CD14-positive monocyte (primary cell): ENCODE data around the gene EVX2. TPM values are rescaled to one million over a fixed set of nuclear protein-coding genes. Genes with fewer than 3 reads are reported as not detected.

ENCODE experiments used
- DNase-seq, 3 donors: peaks; one replicate each; pipeline ENCODE4 v3.0.0-alpha.2; 2011 to 2022
- H2AFZ ChIP-seq: 2 replicates; pipeline ENCODE4 v1.6.0; 2012; ENCODE audit warnings: mild to moderate bottlenecking, low read depth, low read length, inconsistent platforms; ENCODE audit not compliant: insufficient read depth, poor library complexity, severe bottlenecking
- H3K27ac ChIP-seq, 2 donors: 1 replicate in 1 of 2; 2 replicates in 1 of 2; pipeline ENCODE4 v1.5.1; 2012 to 2013; ENCODE audit warnings: low read length in 2 of 2, control low read depth in 1 of 2, inconsistent platforms in 1 of 2, low read depth in 1 of 2, mild to moderate bottlenecking in 1 of 2
- H3K27me3 ChIP-seq, 2 donors: one replicate each; pipeline versions ENCODE4 v1.6.0 to v1.6.1; 2011 to 2013; ENCODE audit warnings: low read length in 2 of 2; ENCODE audit not compliant: control insufficient read depth in 2 of 2, insufficient read depth in 2 of 2
- H3K36me3 ChIP-seq, 2 donors: replicated peaks in 1 of 2; 1 replicate in 1 of 2; 2 replicates in 1 of 2; pipeline versions ENCODE4 v1.5.1 to v1.6.1; 2012 to 2013; ENCODE audit warnings: low read length in 2 of 2, control low read depth in 1 of 2, inconsistent platforms in 1 of 2, mild to moderate bottlenecking in 1 of 2; ENCODE audit not compliant: insufficient read depth in 2 of 2, control insufficient read depth in 1 of 2
- H3K4me1 ChIP-seq, 2 donors: 1 replicate in 1 of 2; 2 replicates in 1 of 2; pipeline versions ENCODE4 v1.5.1 to v1.6.1; 2012 to 2013; ENCODE audit warnings: low read length in 2 of 2, control low read depth in 1 of 2, inconsistent platforms in 1 of 2, mild to moderate bottlenecking in 1 of 2, moderate library complexity in 1 of 2; ENCODE audit not compliant: insufficient read depth in 2 of 2, control insufficient read depth in 1 of 2
- H3K4me2 ChIP-seq: replicated peaks from 2 replicates; pipeline ENCODE3; 2012; ENCODE audit warnings: low read length, moderate library complexity, mild to moderate bottlenecking; ENCODE audit not compliant: poor library complexity, severe bottlenecking; ENCODE audit errors: extremely low read depth
- H3K4me3 ChIP-seq, 3 experiments: fragments of 200-600 bp in 1 of 3; sonication (generic) in 1 of 3; replicated peaks in 1 of 3; 1 replicate in 2 of 3; 2 replicates in 1 of 3; pipeline ENCODE4 v1.5.1; 2011 to 2013; ENCODE audit warnings: low read length in 3 of 3, mild to moderate bottlenecking in 3 of 3, control low read depth in 2 of 3, low read depth in 2 of 3, inconsistent platforms in 1 of 3, moderate library complexity in 1 of 3
- H3K79me2 ChIP-seq: 2 replicates; pipeline ENCODE4 v1.6.0; 2012; ENCODE audit warnings: mild to moderate bottlenecking, control low read depth, inconsistent platforms, low read length, moderate library complexity; ENCODE audit not compliant: insufficient read depth
- H3K9ac ChIP-seq: 2 replicates; pipeline ENCODE4 v1.6.0; 2017; ENCODE audit warnings: low read length, mild to moderate bottlenecking; ENCODE audit not compliant: insufficient read depth, poor library complexity, severe bottlenecking
- H3K9me3 ChIP-seq, 2 donors: replicated peaks in 1 of 2; 1 replicate in 1 of 2; 2 replicates in 1 of 2; pipeline versions ENCODE4 v1.5.1 to v1.6.1; 2012 to 2013; ENCODE audit warnings: low read length in 2 of 2, control low read depth in 1 of 2; ENCODE audit not compliant: control insufficient read depth in 1 of 2, insufficient read depth in 1 of 2
- H4K20me1 ChIP-seq: 2 replicates; pipeline ENCODE4 v1.6.0; 2012; ENCODE audit warnings: mild to moderate bottlenecking, low read length, control low read depth, moderate library complexity; ENCODE audit not compliant: insufficient read depth
- H3K27ac Mint-ChIP-seq, 7 donors: one replicate each; pipeline ENCODE4 v1.8.0; 2020; ENCODE audit warnings: mild to moderate bottlenecking in 7 of 7, mixed read lengths in 7 of 7, moderate library complexity in 6 of 7, inconsistent platforms in 2 of 7
- H3K27me3 Mint-ChIP-seq, 3 donors: one replicate each; pipeline ENCODE4 v1.8.0; 2021 to 2022; ENCODE audit warnings: low read depth in 3 of 3, mild to moderate bottlenecking in 3 of 3, mixed read lengths in 3 of 3, moderate library complexity in 3 of 3, inconsistent platforms in 1 of 3
- H3K36me3 Mint-ChIP-seq, 2 donors: one replicate each; pipeline ENCODE4 v1.8.0; 2020; ENCODE audit warnings: mixed read lengths in 2 of 2, inconsistent platforms in 1 of 2, mild to moderate bottlenecking in 1 of 2
- H3K4me1 Mint-ChIP-seq: one replicate; pipeline ENCODE4 v1.8.0; 2020; ENCODE audit warnings: mild to moderate bottlenecking, mixed read lengths
- H3K4me3 Mint-ChIP-seq, 2 donors: one replicate each; pipeline ENCODE4 v1.8.0; 2020; ENCODE audit warnings: mild to moderate bottlenecking in 2 of 2, mixed read lengths in 2 of 2, moderate library complexity in 1 of 2
- H3K9me3 Mint-ChIP-seq, 7 donors: one replicate each; pipeline ENCODE4 v1.8.0; 2020 to 2022; ENCODE audit warnings: mixed read lengths in 7 of 7, mild to moderate bottlenecking in 6 of 7, moderate library complexity in 6 of 7, inconsistent platforms in 2 of 7
- CTCF ChIP-seq: fragments of 200-600 bp; IDR thresholded peaks from one replicate; pipeline ENCODE4 v1.8.0; 2022; ENCODE audit warnings: antibody characterized with exemption, mild to moderate bottlenecking
- WGBS: methylation state at CpG from one replicate; pipeline ENCODE4 v1.1.5; 2013; ENCODE audit warnings: missing lambda C conversion rate; ENCODE audit not compliant: insufficient coverage; 5-methylcytosine and 5-hydroxymethylcytosine counted together
- intact Hi-C, 2 donors: fragments of 100-400 bp; cut with micrococcal nuclease; formaldehyde crosslinking; loops; one replicate each; pipeline versions ENCODE4 v1.15.0 to v1.15.1; 2023
- polyA plus RNA-seq, 3 donors: library from polyadenylated mRNA; depleted of rRNA in 1 of 3; unstranded in 2 of 3; stranded (reverse) in 1 of 3; fragments of 300-500 nt in 2 of 3; fragments of >200 nt in 1 of 3; fragmentation: Illumina TruSeq in 2 of 3; gene quantifications; 1 replicate in 2 of 3; 2 replicates in 1 of 3; pipeline ENCODE4 v1.2.3, GENCODE V29; 2012 to 2021

Gene EVX2
- polyA plus RNA-seq, 3 donors = not detected

GRCh38 chr2:176066645-176067588, 16.8 kb downstream of the EVX2 start:
- Histone ChIP-seq H3K27me3 (peaks cover 82 to 96% of the 10 kb centered on the region in 2 donors), H3K4me1 (peaks cover 4 to 10% of the 10 kb centered on the region in 2 donors), H3K9ac (no peak overlapping the region), H3K9me3 (peaks cover 8 to 28% of the 10 kb centered on the region in 2 donors), H3K79me2 (no peaks in the 10 kb centered on the region), H3K27ac (no peak overlapping the region), H2AFZ (no peak overlapping the region), H4K20me1 (no peaks in the 10 kb centered on the region), H3K4me3 (peak overlapping the region in 1 of 3 experiments; percentile 25), H3K4me2 (peak overlapping the region; percentile 30), H3K36me3 (no peaks in the 10 kb centered on the region)
- 5% methylated on average over 52 of the region's 56 CpGs for WGBS
- Mint-ChIP-seq H3K4me1 (peaks cover 22% of the 10 kb centered on the region), H3K27ac (no peak overlapping the region), H3K36me3 (peaks cover 2 to 6% of the 10 kb centered on the region in 2 donors), H3K27me3 (peaks cover 86 to 93% (median 91%) of the 10 kb centered on the region in 3 donors), H3K4me3 (peak overlapping the region; percentile 47 to 79), H3K9me3 (peaks cover 0 to 30% (median 14%) of the 10 kb centered on the region in 7 donors)
- no peak for TF ChIP-seq CTCF
- intact Hi-C loops = no loop called here
- no peak for DNase-seq

- no peak overlapping the region for H3K9ac ChIP-seq
- no peak for DNase-seq
- peaks cover 66 to 79% (median 72%) of the 10 kb centered on the region in 3 donors for H3K27me3 Mint-ChIP-seq
- peaks cover 0 to 20% (median 6%) of the 10 kb centered on the region in 7 donors for H3K9me3 Mint-ChIP-seq
- no peak for TF ChIP-seq CTCF
- peak overlapping the region in 1 of 2 donors; percentile 23 for H3K4me3 Mint-ChIP-seq
- no peaks in the 10 kb centered on the region for H3K79me2 ChIP-seq
- H3K36me3 ChIP-seq = no peaks in the 10 kb centered on the region
- H3K27me3 ChIP-seq = peaks cover 66 to 88% of the 10 kb centered on the region in 2 donors
- H3K4me1 Mint-ChIP-seq = peaks cover 14% of the 10 kb centered on the region
- intact Hi-C loops = no loop called here
- H2AFZ ChIP-seq = no peak overlapping the region
- H3K9me3 ChIP-seq = peaks cover 3 to 24% of the 10 kb centered on the region in 2 donors
- H3K4me2 ChIP-seq = no peak overlapping the region
- peaks cover 2 to 6% of the 10 kb centered on the region in 2 donors for H3K36me3 Mint-ChIP-seq
- no peaks in the 10 kb centered on the region for H4K20me1 ChIP-seq
- no CpG with 5 or more reads among the region's 2 CpGs for WGBS
- H3K4me1 ChIP-seq = peaks cover 4 to 10% of the 10 kb centered on the region in 2 donors
- H3K27ac Mint-ChIP-seq = no peak overlapping the region
- H3K4me3 ChIP-seq = no peak overlapping the region
- H3K27ac ChIP-seq = no peak overlapping the region
Observed at GRCh38 chr2:176063958-176064357, 19.8 kb downstream of the EVX2 start.
